H9 (cell line): ENCODE data around the gene THSD4. TPM values are rescaled to one million over a fixed set of nuclear protein-coding genes. Genes with fewer than 3 reads are reported as not detected.

ENCODE experiments used
- DNase-seq: peaks from one replicate; pipeline ENCODE4 v3.0.0-alpha.2; 2017
- H2AFZ ChIP-seq: one replicate; pipeline ENCODE4 v1.6.1; 2013; ENCODE audit warnings: mild to moderate bottlenecking, low read length, control low read depth, moderate library complexity
- H2AK5ac ChIP-seq: 2 replicates; pipeline ENCODE4 v1.6.1; 2013; ENCODE audit warnings: low read length, control low read depth, mixed read lengths; ENCODE audit not compliant: insufficient read length
- H2BK120ac ChIP-seq: one replicate; pipeline ENCODE4 v1.6.1; 2013; ENCODE audit warnings: low read depth, mild to moderate bottlenecking, low read length, control low read depth, inconsistent platforms; ENCODE audit not compliant: poor library complexity, severe bottlenecking
- H2BK12ac ChIP-seq: 2 replicates; pipeline ENCODE4 v1.6.1; 2013; ENCODE audit warnings: low read length, control low read depth, mixed read lengths, low read depth; ENCODE audit not compliant: insufficient read length
- H2BK15ac ChIP-seq: 2 replicates; pipeline ENCODE4 v1.6.1; 2013; ENCODE audit warnings: low read depth, low read length, control low read depth
- H2BK20ac ChIP-seq: one replicate; pipeline ENCODE4 v1.6.1; 2013; ENCODE audit warnings: low read depth, mild to moderate bottlenecking, low read length, control low read depth, inconsistent platforms; ENCODE audit not compliant: poor library complexity, severe bottlenecking
- H2BK5ac ChIP-seq: 2 replicates; pipeline ENCODE4 v1.6.1; 2013; ENCODE audit warnings: low read length, control low read depth, mixed read lengths; ENCODE audit not compliant: insufficient read length
- H3K14ac ChIP-seq: 2 replicates; pipeline ENCODE4 v1.6.1; 2013; ENCODE audit warnings: low read length, control low read depth; ENCODE audit not compliant: insufficient read depth
- H3K18ac ChIP-seq: 2 replicates; pipeline ENCODE4 v1.6.1; 2013; ENCODE audit warnings: low read depth, mild to moderate bottlenecking, mixed read lengths, low read length, control low read depth; ENCODE audit not compliant: insufficient read length
- H3K23ac ChIP-seq: 2 replicates; pipeline ENCODE4 v1.6.1; 2013; ENCODE audit warnings: low read length, control low read depth, mixed read lengths, low read depth; ENCODE audit not compliant: insufficient read length
- H3K23me2 ChIP-seq: 2 replicates; pipeline ENCODE4 v1.6.1; 2013; ENCODE audit warnings: low read depth, mild to moderate bottlenecking, mixed read lengths, low read length, control low read depth; ENCODE audit not compliant: insufficient read length, poor library complexity, severe bottlenecking
- H3K27ac ChIP-seq: 2 replicates; pipeline ENCODE4 v1.5.1; 2013; ENCODE audit warnings: low read length, control low read depth, mixed read lengths, low read depth; ENCODE audit not compliant: insufficient read length
- H3K27me3 ChIP-seq: 2 replicates; pipeline ENCODE4 v1.6.1; 2013; ENCODE audit warnings: low read length, control low read depth, inconsistent platforms; ENCODE audit not compliant: insufficient read depth
- H3K4ac ChIP-seq: 2 replicates; pipeline ENCODE4 v1.6.1; 2013; ENCODE audit warnings: low read depth, mild to moderate bottlenecking, control low read depth, inconsistent platforms, low read length, moderate library complexity
- H3K4me1 ChIP-seq: 2 replicates; pipeline ENCODE4 v1.6.1; 2013; ENCODE audit warnings: low read length, control low read depth, inconsistent platforms; ENCODE audit not compliant: insufficient read depth
- H3K4me2 ChIP-seq: 2 replicates; pipeline ENCODE4 v1.6.1; 2013; ENCODE audit warnings: low read length, control low read depth, mixed read lengths; ENCODE audit not compliant: insufficient read length, insufficient read depth
- H3K56ac ChIP-seq: 2 replicates; pipeline ENCODE4 v1.6.1; 2013; ENCODE audit warnings: low read depth, mild to moderate bottlenecking, mixed read lengths, low read length, control low read depth; ENCODE audit not compliant: insufficient read length
- H3K79me1 ChIP-seq: 2 replicates; pipeline ENCODE4 v1.6.1; 2013; ENCODE audit warnings: low read depth, mild to moderate bottlenecking, moderate library complexity, low read length, control low read depth, inconsistent platforms; ENCODE audit not compliant: insufficient read depth, poor library complexity, severe bottlenecking
- H3K79me2 ChIP-seq: 2 replicates; pipeline ENCODE4 v1.6.1; 2013; ENCODE audit warnings: low read length, control low read depth, inconsistent platforms; ENCODE audit not compliant: insufficient read depth
- H3K9ac ChIP-seq: 2 replicates; pipeline ENCODE4 v1.6.1; 2013; ENCODE audit warnings: low read length, control low read depth, mixed read lengths; ENCODE audit not compliant: insufficient read length; ENCODE audit errors: extremely low read depth
- H3K9me3 ChIP-seq: one replicate; pipeline ENCODE4 v1.6.1; 2013; ENCODE audit warnings: low read depth, low read length, inconsistent platforms; ENCODE audit not compliant: control insufficient read depth
- H3T11ph ChIP-seq: one replicate; pipeline ENCODE4 v1.6.1; 2013; ENCODE audit warnings: mild to moderate bottlenecking, low read length, control low read depth, inconsistent platforms
- H4K20me1 ChIP-seq: one replicate; pipeline ENCODE4 v1.6.1; 2013; ENCODE audit not compliant: control insufficient read depth, insufficient read length, insufficient read depth
- H4K5ac ChIP-seq: 2 replicates; pipeline ENCODE4 v1.6.1; 2013; ENCODE audit warnings: low read depth, mild to moderate bottlenecking, mixed read lengths, low read length, control low read depth; ENCODE audit not compliant: insufficient read length
- H4K8ac ChIP-seq: replicated peaks from 2 replicates; pipeline ENCODE4 v1.6.1; 2013; ENCODE audit warnings: low read length, control low read depth, mixed read lengths, low read depth; ENCODE audit not compliant: insufficient read length
- H4K91ac ChIP-seq: 2 replicates; pipeline ENCODE4 v1.6.1; 2013; ENCODE audit warnings: low read depth, mild to moderate bottlenecking, moderate library complexity, mixed read lengths, low read length, control low read depth; ENCODE audit not compliant: insufficient read length
- H3K27ac Mint-ChIP-seq, 3 experiments: 2 replicates in 2 of 3; 3 replicates in 1 of 3; pipeline ENCODE4 v1.8.0; 2020 to 2021; ENCODE audit warnings: mixed read lengths in 3 of 3, mild to moderate bottlenecking in 1 of 3, moderate library complexity in 1 of 3
- H3K27me3 Mint-ChIP-seq: 2 replicates; pipeline ENCODE4 v1.8.0; 2021; ENCODE audit warnings: low read depth, mild to moderate bottlenecking, moderate library complexity, mixed read lengths
- H3K36me3 Mint-ChIP-seq, 3 experiments: 2 replicates in 2 of 3; 3 replicates in 1 of 3; pipeline ENCODE4 v1.8.0; 2020 to 2021; ENCODE audit warnings: low read depth in 3 of 3, mixed read lengths in 3 of 3; ENCODE audit not compliant: insufficient read depth in 1 of 3
- H3K4me1 Mint-ChIP-seq, 2 experiments: 2 replicates each; pipeline ENCODE4 v1.8.0; 2020; ENCODE audit warnings: mixed read lengths in 2 of 2
- H3K4me3 Mint-ChIP-seq, 2 experiments: 2 replicates in 1 of 2; 3 replicates in 1 of 2; pipeline ENCODE4 v1.8.0; 2020 to 2021; ENCODE audit warnings: mild to moderate bottlenecking in 2 of 2, mixed read lengths in 2 of 2, moderate library complexity in 1 of 2
- H3K9me3 Mint-ChIP-seq, 2 experiments: 2 replicates in 1 of 2; 3 replicates in 1 of 2; pipeline ENCODE4 v1.8.0; 2020; ENCODE audit warnings: mild to moderate bottlenecking in 2 of 2, mixed read lengths in 2 of 2, moderate library complexity in 1 of 2
- WGBS: extraction: QIAGEN DNeasy Blood & Tissue Kit; methylation state at CpG from one replicate; pipeline ENCODE4 v1.1.7; 2013; ENCODE audit warnings: missing lambda C conversion rate, low lambda C conversion rate, mixed read lengths; ENCODE audit not compliant: insufficient read length; ENCODE audit errors: extremely low coverage; 5-methylcytosine and 5-hydroxymethylcytosine counted together
- total RNA-seq: library from RNA; stranded (reverse); gene quantifications from 2 replicates; pipeline ENCODE4 v1.2.1, GENCODE V29; 2021
- TF ChIP-seq, protein P1 (sequence below): fragments of 200-600 bp; sonication (generic); conservative IDR thresholded peaks from 3 replicates; pipeline ENCODE4 v1.8.0; 2021; ENCODE audit warnings: antibody characterized with exemption, mild to moderate bottlenecking

The THSD4 gene
- total RNA-seq, 1 experiment from 2014 or later: 5.5 TPM

DNA sequence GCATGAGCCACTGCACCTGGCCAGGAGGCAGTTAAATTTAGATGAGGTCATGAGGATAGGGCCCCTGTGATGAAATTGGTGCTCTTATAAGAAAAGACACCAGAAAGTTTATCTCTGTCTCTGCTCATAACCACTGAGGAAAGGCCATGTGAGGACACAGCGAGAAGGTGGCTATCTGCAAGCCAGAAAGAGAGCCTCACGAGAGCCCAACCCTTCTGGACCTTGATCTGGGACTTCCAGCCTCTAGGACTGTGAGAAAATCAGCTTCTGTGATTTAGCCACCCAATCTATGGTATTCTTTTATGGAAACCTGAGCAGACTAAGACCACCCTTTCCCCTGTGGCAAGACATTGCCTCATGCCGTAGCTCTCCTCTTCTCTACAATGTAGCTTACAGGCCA, 337.6 kb downstream of the THSD4 start:
- no peaks in the 10 kb centered on the region for H3K9me3 Mint-ChIP-seq
- Histone ChIP-seq H2AK5ac (no peak overlapping the region), H4K8ac (no peak overlapping the region), H4K5ac (no peak overlapping the region), H3K79me1 (no peaks in the 10 kb centered on the region), H3K14ac (no peak overlapping the region), H3K27ac (no peak overlapping the region), H3K9me3 (no peaks in the 10 kb centered on the region), H3K18ac (no peak overlapping the region), H4K20me1 (no peaks in the 10 kb centered on the region), H2BK20ac (no peak overlapping the region), H3K4ac (no peak overlapping the region), H3K4me1 (no peaks in the 10 kb centered on the region), H2BK5ac (no peak overlapping the region), H3K56ac (no peak overlapping the region), H3K4me2 (no peak overlapping the region), H2BK15ac (no peak overlapping the region), H4K91ac (no peak overlapping the region), H3K27me3 (no peaks in the 10 kb centered on the region), H3K23me2 (no peaks in the 10 kb centered on the region), H3K9ac (no peak overlapping the region), H3K79me2 (no peaks in the 10 kb centered on the region), H2BK12ac (no peak overlapping the region), H3K23ac (no peak overlapping the region), H2BK120ac (no peak overlapping the region), H2AFZ (no peak overlapping the region), H3T11ph (no peak overlapping the region)
- H3K4me3 Mint-ChIP-seq: no peak overlapping the region
- TF ChIP-seq, protein P1, sequence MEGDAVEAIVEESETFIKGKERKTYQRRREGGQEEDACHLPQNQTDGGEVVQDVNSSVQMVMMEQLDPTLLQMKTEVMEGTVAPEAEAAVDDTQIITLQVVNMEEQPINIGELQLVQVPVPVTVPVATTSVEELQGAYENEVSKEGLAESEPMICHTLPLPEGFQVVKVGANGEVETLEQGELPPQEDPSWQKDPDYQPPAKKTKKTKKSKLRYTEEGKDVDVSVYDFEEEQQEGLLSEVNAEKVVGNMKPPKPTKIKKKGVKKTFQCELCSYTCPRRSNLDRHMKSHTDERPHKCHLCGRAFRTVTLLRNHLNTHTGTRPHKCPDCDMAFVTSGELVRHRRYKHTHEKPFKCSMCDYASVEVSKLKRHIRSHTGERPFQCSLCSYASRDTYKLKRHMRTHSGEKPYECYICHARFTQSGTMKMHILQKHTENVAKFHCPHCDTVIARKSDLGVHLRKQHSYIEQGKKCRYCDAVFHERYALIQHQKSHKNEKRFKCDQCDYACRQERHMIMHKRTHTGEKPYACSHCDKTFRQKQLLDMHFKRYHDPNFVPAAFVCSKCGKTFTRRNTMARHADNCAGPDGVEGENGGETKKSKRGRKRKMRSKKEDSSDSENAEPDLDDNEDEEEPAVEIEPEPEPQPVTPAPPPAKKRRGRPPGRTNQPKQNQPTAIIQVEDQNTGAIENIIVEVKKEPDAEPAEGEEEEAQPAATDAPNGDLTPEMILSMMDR: no peak
- H3K36me3 Mint-ChIP-seq: no peaks in the 10 kb centered on the region
- H3K27me3 Mint-ChIP-seq: no peaks in the 10 kb centered on the region
- peaks cover 10 to 24% of the 10 kb centered on the region in 2 experiments for H3K4me1 Mint-ChIP-seq
- no peak overlapping the region for H3K27ac Mint-ChIP-seq
- no CpG with 5 or more reads among the region's 3 CpGs for WGBS
- DNase-seq: no peak
